Breast epithelium (tissue), 4 donors: ENCODE results near the gene TMEM229B. TPM values are rescaled to one million over a fixed set of nuclear protein-coding genes. Genes with fewer than 3 reads are reported as not detected.

Source experiments
- DNase-seq, 2 donors: peaks; one replicate each; pipeline ENCODE4 v3.0.0-alpha.2; 2019; ENCODE audit warnings: low spot score in 2 of 2
- H3K27ac ChIP-seq, 2 donors: fragments of 200-600 bp; sonication (generic) in 1 of 2; one replicate each; pipeline ENCODE4 v1.5.1; 2016 to 2019; ENCODE audit warnings: mild to moderate bottlenecking in 1 of 2
- H3K27me3 ChIP-seq, 2 donors: fragments of 200-600 bp; sonication (generic) in 1 of 2; one replicate each; pipeline versions ENCODE4 v1.5.1 to v1.6.0; 2017 to 2019; ENCODE audit warnings: control low read depth in 1 of 2, mild to moderate bottlenecking in 1 of 2
- H3K36me3 ChIP-seq: fragments of 200-600 bp; one replicate; pipeline ENCODE4 v1.5.1; 2019
- H3K4me1 ChIP-seq, 2 donors: fragments of 200-600 bp; sonication (generic); one replicate each; pipeline ENCODE4 v1.5.1; 2016 to 2019; ENCODE audit warnings: control low read depth in 1 of 2
- H3K4me3 ChIP-seq, 3 donors: fragments of 200-600 bp; sonication (generic); 1 replicate in 2 of 3; 2 replicates in 1 of 3; pipeline ENCODE4 v1.5.1; 2016 to 2019; ENCODE audit warnings: mild to moderate bottlenecking in 3 of 3, moderate library complexity in 2 of 3
- H3K9me3 ChIP-seq, 2 donors: fragments of 200-600 bp; sonication (generic) in 1 of 2; one replicate each; pipeline ENCODE4 v1.5.1; 2016 to 2019; ENCODE audit warnings: control low read depth in 1 of 2
- POLR2A ChIP-seq: fragments of 450-650 bp; IDR thresholded peaks from one replicate; pipeline ENCODE4 v1.6.1; 2016; ENCODE audit warnings: antibody characterized with exemption, mild to moderate bottlenecking, moderate library complexity
- POLR2AphosphoS5 ChIP-seq, 3 donors: sonication (generic); formaldehyde crosslinking; IDR thresholded peaks; one replicate each; pipeline ENCODE4 v1.6.1; 2017; ENCODE audit warnings: antibody characterized with exemption in 3 of 3
- intact Hi-C: fragments of 100-400 bp; cut with DNase I; formaldehyde crosslinking; loops from one replicate; pipeline ENCODE4 v1.15.1; 2023; ENCODE audit warnings: low total_unique reads
- total RNA-seq, 3 donors: library from RNA; depleted of rRNA; stranded (reverse); fragments of >200 nt; gene quantifications; one replicate each; pipeline ENCODE4 v1.1.0, GENCODE V29; 2016
- TF ChIP-seq, protein P1 (sequence below), 3 donors: fragments of 450-650 bp; IDR thresholded peaks; one replicate each; pipeline ENCODE4 v1.5.1; 2016 to 2017; ENCODE audit warnings: antibody characterized with exemption in 3 of 3, mild to moderate bottlenecking in 3 of 3, moderate library complexity in 3 of 3

TMEM229B gene
- total RNA-seq, 3 donors from 2014 or later, result 0.64 to 10.2 (median 6.0) TPM

DNA sequence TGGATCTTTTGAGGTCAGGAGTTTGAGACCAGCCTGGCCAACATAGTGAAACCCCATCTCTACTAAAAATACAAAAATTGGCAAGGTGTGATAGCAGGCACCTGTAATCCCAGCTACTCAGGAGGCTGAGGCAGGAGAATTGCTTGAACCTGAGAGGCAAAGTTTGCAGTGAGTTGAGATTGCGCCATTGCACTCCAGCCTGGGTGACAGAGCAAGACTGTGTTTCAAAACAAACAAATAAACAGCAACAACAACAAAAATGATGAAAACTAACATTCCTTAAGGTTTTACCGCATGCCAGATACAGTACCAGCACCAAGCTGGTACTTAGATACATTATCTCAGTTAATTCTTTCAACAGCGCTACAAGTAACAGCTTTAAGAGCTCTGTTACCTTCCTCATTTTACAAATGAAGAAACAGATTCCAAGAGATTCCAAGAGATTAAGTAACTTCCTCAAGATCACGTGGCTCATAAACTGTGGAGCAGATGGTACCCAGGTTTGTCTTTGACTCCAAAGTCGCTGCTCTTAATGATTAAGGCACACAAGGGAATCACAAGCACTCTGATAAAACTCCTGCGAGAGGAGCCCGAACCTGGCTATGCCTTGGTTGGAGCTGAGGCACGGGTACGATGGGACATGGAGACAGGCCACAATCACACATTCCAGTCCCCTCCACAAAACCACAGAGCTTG, 58.9 kb downstream of the TMEM229B start:
- no peak overlapping the region for H3K4me3 ChIP-seq
- DNase-seq, result no peak
- H3K27me3 ChIP-seq, result no peaks in the 10 kb centered on the region
- TF ChIP-seq POLR2A (no peak), POLR2AphosphoS5 (IDR thresholded peaks at IDR 0.05) (no peak)
- TF ChIP-seq, protein P1, sequence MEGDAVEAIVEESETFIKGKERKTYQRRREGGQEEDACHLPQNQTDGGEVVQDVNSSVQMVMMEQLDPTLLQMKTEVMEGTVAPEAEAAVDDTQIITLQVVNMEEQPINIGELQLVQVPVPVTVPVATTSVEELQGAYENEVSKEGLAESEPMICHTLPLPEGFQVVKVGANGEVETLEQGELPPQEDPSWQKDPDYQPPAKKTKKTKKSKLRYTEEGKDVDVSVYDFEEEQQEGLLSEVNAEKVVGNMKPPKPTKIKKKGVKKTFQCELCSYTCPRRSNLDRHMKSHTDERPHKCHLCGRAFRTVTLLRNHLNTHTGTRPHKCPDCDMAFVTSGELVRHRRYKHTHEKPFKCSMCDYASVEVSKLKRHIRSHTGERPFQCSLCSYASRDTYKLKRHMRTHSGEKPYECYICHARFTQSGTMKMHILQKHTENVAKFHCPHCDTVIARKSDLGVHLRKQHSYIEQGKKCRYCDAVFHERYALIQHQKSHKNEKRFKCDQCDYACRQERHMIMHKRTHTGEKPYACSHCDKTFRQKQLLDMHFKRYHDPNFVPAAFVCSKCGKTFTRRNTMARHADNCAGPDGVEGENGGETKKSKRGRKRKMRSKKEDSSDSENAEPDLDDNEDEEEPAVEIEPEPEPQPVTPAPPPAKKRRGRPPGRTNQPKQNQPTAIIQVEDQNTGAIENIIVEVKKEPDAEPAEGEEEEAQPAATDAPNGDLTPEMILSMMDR (IDR thresholded peaks at IDR 0.05), result no peak
- H3K36me3 ChIP-seq, result no peaks in the 10 kb centered on the region
- no peaks in the 10 kb centered on the region for H3K4me1 ChIP-seq
- no peaks in the 10 kb centered on the region for H3K9me3 ChIP-seq
- intact Hi-C loops, result loop anchor here (10.0 kb wide), 1 partner anchor 145 kb away; no protein-coding TSS in a partner anchor
- no peak overlapping the region for H3K27ac ChIP-seq

DNA sequence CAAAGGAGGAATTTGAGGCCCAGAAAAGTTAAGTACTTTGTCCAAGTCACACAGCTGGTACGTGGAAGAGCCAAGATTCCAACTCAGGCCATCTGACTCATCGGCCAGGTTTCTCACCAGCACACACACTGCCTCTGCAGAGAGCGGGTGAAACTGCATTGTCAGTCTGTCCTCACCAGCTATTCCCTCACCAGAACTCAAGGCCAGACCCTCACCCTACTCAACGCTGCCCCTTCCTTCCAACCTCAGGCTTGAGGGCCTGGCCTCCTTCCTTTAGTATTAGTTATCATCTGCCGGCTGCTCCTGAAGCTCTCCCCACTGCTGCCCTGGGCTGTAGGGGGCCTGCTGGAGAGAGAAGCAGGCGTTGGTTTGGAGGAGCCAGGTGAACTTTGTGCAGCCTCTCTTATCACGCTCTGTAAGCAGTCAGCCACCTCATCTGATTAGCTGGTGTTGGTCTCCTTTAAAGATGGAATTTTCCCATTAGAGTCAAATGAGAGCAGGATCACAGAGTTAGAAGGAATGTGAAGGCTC, 60.0 kb downstream of the TMEM229B start:
- no peak overlapping the region for H3K27ac ChIP-seq
- intact Hi-C loops, result loop anchor here (10.0 kb wide), 1 partner anchor 146 kb away; no protein-coding TSS in a partner anchor

DNA sequence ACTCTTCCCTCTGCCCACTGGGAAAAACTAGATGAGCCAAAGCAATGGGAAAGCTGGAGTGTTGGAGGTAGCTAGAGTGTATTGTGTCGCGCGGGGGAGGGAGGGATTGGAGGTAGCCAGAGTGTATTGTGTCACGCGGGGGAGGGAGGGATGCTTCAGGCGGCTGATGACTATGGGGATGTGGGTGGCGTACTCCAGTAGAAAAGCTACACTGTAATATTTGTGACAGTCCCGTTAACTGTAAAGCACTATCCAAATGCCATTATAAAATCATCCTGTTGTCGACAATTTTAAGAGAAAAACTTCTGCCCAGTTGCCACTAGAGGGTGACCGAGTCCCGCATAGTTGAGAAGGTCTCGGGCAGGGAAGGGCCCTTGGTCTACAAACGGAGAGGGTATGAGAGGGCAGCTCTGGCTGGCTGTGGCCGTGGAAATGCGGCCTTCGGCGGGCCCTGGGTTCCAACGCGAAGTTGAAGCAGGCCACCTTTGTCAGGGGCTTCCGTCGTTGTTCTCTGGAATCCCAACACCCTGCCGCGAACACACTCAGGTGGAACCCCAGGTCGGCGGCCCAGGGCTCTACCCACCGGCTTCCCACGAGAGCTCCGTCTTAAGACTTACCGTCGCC, 61.4 kb downstream of the TMEM229B start:
- DNase-seq, result peak; percentile 57 to 75
- H3K27ac ChIP-seq, result no peak overlapping the region
- TF ChIP-seq, protein P1 (IDR thresholded peaks at IDR 0.05), result peak; percentile 80 to 88 (median 83)
- no peak for TF ChIP-seq POLR2A
- H3K4me3 ChIP-seq, result peak overlapping the region in 1 of 3 donors; percentile 39
- intact Hi-C loops, result loop anchor here (10.0 kb wide), 1 partner anchor 148 kb away; no protein-coding TSS in a partner anchor
- H3K36me3 ChIP-seq, result no peaks in the 10 kb centered on the region
- H3K27me3 ChIP-seq, result no peaks in the 10 kb centered on the region
- no peaks in the 10 kb centered on the region for H3K9me3 ChIP-seq
- H3K4me1 ChIP-seq, result no peaks in the 10 kb centered on the region

More for the DNA sequence above, 60.0 kb downstream of the TMEM229B start:
- H3K9me3 ChIP-seq, result no peaks in the 10 kb centered on the region
- H3K4me1 ChIP-seq, result no peaks in the 10 kb centered on the region
- TF ChIP-seq POLR2AphosphoS5 (IDR thresholded peaks at IDR 0.05) (no peak), POLR2A (no peak)
- TF ChIP-seq, protein P1 (IDR thresholded peaks at IDR 0.05), result no peak
- DNase-seq, result no peak
- H3K36me3 ChIP-seq, result no peaks in the 10 kb centered on the region
- no peak overlapping the region for H3K4me3 ChIP-seq
- no peaks in the 10 kb centered on the region for H3K27me3 ChIP-seq

DNA sequence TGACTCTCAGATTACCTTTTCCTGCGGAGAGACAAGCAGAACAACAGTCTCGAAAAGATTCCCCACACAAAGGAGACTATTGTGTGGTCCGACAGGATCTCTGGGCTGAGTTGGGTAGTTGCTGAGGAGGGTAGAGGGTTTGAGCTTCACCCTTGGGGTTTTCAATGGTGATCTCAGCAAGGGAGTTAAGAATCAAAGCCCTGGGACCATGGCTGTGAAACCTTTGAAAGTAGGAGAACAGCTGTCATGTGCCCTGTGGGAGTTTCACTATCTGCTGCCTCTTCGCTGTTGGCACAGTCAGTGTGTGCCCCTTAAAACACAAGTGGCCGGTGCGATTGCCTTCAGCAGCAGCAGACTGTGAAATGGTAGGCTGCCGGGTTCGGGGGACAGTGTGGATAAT, 62.4 kb downstream of the TMEM229B start:
- TF ChIP-seq, protein P1 (IDR thresholded peaks at IDR 0.05), result no peak
- TF ChIP-seq POLR2A (no peak), POLR2AphosphoS5 (IDR thresholded peaks at IDR 0.05) (no peak)
- intact Hi-C loops, result loop anchor here (10.0 kb wide), 1 partner anchor 149 kb away; no protein-coding TSS in a partner anchor
- Histone ChIP-seq H3K9me3 (no peaks in the 10 kb centered on the region), H3K27me3 (no peaks in the 10 kb centered on the region), H3K36me3 (no peaks in the 10 kb centered on the region), H3K4me1 (no peaks in the 10 kb centered on the region), H3K27ac (no peak overlapping the region), H3K4me3 (no peak overlapping the region)
- no peak for DNase-seq

DNA sequence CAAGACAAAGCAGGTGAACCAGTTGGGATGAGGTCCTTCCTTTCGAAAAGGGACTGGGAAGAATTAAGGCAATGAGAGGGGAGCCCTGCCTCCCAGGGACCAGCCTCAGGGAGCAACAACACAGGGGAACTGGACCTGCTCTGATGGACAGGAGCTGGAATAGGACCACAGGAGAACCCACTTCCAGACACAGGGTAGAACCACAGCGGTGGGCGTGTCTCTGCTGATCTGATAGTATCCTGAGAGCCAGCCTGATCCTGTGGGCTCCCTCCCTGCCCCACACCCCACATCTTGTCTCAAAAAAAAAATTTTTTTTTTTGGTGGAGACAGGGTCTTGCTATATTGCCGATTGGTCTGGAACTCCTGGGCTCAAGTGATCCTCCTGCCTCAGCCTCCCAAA, 62.9 kb downstream of the TMEM229B start:
- no peaks in the 10 kb centered on the region for H3K36me3 ChIP-seq
- H3K27ac ChIP-seq, result no peak overlapping the region
- DNase-seq, result no peak
- no peaks in the 10 kb centered on the region for H3K9me3 ChIP-seq
- H3K4me3 ChIP-seq, result no peak overlapping the region
- H3K27me3 ChIP-seq, result no peaks in the 10 kb centered on the region
- intact Hi-C loops, result loop anchor here (10.0 kb wide), 1 partner anchor 149 kb away; no protein-coding TSS in a partner anchor
- TF ChIP-seq, protein P1 (IDR thresholded peaks at IDR 0.05), result no peak
- TF ChIP-seq POLR2A (no peak), POLR2AphosphoS5 (IDR thresholded peaks at IDR 0.05) (no peak)
- H3K4me1 ChIP-seq, result no peaks in the 10 kb centered on the region
